Stimulated activated CD8-positive, alpha-beta memory T cell treated with anti-CD3 and anti-CD28 coated beads, Interleukin-7, amount 100 ng/mL, for 4 hours (primary cell): ENCODE results near the gene CLIP4.
"Not testable (repeated sequence)": the region's sequence is repeated elsewhere in the genome, so short reads cannot be mapped to it uniquely, and the experiment has no call there.

Source experiments
- DNase-seq, 2 donors: peaks; one replicate each; pipeline ENCODE4 v3.0.0-alpha.2; 2020; ENCODE audit warnings: low read depth in 2 of 2

CLIP4 gene, protein sequence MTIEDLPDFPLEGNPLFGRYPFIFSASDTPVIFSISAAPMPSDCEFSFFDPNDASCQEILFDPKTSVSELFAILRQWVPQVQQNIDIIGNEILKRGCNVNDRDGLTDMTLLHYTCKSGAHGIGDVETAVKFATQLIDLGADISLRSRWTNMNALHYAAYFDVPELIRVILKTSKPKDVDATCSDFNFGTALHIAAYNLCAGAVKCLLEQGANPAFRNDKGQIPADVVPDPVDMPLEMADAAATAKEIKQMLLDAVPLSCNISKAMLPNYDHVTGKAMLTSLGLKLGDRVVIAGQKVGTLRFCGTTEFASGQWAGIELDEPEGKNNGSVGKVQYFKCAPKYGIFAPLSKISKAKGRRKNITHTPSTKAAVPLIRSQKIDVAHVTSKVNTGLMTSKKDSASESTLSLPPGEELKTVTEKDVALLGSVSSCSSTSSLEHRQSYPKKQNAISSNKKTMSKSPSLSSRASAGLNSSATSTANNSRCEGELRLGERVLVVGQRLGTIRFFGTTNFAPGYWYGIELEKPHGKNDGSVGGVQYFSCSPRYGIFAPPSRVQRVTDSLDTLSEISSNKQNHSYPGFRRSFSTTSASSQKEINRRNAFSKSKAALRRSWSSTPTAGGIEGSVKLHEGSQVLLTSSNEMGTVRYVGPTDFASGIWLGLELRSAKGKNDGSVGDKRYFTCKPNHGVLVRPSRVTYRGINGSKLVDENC

DNA sequence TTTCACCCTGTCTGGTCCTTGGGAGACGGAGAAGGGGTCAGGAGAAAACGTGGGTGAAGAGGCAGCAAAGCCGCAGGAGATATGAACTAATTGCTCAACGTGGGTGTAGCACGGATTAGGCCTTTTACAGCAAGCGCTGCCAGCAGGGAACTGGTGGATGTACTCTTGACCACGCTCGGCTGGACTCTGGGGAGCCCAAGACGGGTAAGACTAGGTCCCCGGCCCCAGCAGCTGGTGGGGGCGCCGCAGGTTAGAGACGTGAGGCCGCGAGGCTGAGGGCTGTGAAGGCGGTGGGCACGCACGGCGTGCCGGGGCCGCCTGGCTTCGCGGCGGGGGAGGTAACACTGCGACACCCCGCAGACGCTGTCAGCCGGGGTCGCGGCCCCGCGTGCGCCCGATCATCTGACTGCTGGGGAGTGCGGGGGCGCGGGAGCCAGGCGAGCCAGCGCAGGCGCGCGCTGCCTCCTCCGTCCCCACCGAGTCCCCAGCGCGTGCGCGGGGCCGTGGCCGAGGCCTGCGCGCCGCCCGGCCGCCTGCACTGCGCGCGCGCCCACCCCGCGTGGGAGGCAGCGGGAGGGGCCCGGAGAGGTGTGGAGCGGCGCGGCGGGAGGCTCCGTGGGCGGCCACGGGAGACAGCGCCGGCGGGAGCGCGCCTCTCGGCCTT lies at the start of gene CLIP4:
TSS of gene CLIP4 (plus strand) at position 470 of the 664 bp plus-strand sequence. CDS start 5,974 bp downstream, outside the sequence.
- DNase-seq: peak; percentile 65 to 87

DNA sequence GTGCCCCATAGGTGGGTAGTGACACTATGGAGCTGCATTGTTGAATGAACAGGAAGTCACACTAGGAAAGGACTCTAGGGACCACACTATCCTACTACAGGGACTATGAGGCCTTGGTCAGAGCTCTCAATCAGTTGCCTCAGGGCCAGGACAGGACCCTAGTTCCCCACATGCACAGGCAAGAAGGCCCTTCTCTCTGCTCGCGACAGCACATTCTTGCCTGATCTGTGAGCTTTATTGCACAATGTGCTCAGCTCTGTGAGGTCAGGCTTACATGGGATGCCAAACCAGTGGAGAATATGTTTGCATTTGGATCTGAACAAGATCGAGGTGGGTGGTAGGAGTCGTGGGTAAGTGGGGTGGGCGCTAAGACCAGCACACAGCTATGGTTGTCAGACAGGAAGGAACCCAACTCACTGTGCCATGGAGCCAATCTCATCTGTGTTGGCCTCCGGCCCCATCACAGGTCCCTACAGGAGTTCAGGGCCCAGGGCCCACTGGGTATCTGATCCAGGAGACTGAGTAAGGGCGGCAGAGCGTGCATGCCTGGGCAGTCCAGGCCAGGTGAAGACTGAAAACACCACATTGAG lies 48.8 kb upstream of the CLIP4 start:
- DNase-seq: no peak

DNA sequence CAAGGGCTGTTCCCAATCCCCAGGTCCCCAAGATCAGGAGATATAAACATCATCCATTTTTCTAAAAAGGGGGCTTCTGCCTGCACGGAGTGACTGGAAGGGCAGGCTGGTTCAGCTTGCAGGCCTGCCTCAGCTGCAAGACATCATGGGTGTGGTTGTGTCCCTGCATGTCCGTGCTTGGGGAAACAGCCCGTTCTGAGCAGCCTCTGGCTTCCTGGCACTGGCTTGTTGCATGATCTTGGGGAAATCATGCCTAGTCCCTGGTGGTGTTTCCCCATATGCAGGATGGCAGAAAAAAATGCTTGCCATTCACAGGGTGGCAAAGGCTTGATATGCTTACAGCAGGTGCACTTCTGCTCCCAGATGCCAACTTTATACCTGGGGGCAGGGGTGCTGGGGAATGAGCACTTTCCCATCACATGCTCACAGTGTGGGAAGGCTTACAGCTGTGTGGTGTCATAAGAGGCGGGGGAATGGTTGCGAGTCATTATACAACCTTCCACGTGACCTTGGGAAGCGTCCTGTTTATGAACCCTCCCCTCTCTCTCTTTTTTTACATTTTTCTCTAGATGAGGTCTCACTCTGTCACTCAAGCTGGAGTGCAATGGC lies 48.1 kb upstream of the CLIP4 start:
- DNase-seq: no peak

DNA sequence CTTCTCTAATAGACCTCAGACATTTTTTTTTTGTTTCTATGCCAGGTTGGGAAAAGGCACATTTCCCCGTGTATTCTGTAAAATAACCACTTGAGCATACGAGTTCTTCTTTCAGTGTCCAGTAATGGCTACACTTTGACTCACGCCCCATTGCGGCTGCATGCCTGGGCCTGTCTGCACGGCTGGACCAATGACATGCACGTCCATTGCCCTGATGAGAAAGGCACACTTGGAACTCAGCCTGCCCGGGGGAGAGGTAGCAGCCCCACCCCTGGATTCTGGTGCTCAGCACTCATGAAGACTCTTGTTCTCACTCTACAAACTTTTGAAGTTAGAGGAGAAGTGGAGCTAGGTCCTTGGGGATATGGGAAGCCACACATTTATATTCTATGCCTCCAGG lies 46.7 kb upstream of the CLIP4 start:
- no peak for DNase-seq

DNA sequence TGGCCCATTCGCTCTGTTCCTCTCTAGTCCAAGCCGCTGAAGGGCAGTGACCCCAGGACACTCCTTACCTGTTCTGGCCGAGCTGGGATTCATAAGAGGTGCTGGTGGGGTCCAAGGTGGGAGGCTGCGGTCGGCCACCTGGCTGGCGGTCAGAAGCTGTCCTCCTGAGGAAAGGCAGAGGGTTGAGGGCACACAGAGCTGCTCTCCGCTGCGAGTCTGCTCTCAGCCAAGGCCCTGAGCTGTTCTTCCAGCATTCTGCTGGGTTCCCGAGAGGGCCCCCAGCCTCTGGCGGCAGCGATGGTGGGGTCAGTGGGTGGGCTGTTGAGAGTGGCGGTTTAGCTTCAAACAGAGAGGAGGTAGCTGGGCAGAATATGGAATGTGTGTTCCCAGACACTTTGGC lies 44.7 kb upstream of the CLIP4 start:
- no peak for DNase-seq

DNA sequence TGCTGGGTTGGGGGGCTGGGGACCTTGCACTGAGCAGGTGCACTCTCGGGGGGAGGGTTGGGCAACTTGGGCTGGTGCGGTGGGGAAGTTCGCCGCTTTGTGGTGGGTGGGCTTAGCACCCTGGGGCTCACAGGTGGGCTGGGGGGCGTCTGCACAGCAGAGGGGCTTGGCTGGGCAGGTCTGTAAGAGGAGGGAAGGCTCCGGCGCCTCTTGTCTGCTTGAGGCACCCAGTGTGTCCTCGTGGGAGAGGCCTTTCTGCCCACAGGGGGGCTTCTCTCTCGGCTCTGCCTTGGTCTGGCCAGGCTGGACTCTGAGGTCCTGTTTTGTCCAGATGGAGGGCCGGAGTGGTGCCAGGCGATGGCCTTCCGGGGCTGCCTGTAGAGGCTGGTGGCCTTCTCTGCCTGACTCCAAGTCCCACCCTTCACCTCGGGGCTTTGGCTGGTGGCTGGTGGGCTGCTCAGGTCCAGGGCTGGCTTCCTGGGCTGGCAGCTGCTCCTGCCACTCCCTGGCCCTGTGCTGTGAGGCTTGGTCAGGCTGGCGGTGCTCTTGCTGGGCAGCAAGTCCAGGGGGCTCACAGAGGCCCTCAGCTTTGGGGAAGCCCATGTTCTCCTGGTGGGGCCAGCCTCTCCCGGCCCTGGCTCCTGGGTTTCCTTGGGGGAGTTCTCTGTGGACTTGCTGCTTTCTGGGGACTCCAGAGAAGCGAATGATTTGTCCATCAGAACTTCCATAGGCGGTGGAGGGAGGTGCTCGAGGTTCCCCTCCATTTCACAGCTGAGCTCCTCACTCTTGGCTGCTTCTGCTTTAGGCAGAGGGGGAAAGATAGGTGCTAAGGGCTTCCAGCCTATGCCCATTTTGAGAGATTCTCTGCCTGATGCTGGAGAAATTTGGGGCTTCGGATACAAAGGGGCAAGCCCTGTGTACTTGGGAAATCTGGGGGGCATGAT lies 43.9 kb upstream of the CLIP4 start:
- no peak for DNase-seq

DNA sequence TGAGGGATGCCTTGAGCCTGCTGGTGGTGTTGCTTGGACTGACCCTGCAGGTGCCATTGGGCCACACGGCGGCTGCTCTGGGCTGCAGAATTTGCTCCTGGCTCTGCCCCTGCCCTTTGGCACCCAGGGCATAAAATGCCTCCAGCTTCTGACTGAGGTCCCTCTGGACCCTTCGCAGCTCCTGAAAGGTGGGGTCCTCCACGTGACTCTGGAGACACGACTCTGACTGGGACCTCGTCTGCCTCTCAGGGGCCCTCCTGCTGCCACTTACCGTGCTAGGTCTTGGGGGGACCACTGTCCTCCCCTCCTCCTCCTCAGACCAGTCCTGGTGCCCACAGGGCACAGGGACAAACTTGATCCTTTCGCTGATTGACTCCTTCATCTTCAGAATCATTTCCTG lies 43.0 kb upstream of the CLIP4 start:
- DNase-seq: no peak

DNA sequence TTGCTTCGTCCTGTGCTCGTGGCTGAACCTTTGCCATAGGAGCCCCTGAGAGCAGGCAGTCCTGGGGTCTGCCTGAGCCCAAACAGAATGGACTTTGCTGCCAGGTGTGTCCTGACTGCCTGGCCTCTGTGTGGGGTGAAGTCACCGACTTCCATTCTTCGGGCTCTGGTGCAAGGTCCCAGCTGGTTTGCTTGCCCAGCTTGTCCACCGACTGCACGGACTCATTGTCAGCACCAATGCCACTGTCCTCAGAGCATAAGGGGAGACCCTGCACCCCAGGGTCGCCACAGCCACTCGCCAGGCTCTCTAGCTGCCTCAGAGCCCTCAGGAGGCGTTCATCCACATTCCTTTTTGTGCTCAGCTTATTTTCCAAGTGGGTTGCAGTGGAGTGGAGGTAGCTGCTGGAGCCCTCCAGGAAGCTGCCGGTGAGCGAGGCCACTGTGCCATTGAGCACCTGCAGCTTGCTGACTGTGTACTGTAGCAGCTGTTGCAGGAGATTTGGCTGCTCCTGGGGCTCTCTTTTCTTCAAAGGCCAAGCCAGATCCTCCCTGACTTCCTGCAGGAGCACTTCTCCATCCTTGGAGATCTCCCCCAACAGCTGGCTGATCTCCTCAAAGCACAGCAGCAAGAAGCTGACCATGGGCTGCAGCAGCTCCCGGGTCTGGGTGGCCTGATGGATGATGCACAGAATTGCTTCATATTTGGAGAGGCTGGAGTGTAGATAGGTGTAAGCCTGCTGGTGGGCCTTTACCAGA lies 42.1 kb upstream of the CLIP4 start:
- no peak for DNase-seq

DNA sequence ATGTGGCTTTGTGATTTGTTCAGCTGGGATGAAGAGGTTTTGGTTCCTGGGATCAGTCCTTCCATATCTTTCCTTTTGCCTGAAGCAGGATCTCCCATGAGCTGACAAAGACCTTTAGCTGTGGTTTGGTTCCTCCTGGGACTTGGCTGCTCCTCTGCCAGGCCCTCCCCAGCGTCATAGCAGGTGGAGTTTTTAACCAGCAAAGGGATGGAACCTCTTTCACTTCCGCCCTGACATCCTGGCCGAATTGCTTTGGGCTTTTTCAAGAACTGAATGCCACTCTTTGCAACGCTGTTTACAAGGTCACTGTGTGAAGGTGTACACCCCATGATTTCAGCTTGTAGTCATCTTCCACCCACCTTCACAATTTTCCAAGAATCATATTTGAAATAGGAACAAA lies 41.3 kb upstream of the CLIP4 start:
- no peak for DNase-seq

DNA sequence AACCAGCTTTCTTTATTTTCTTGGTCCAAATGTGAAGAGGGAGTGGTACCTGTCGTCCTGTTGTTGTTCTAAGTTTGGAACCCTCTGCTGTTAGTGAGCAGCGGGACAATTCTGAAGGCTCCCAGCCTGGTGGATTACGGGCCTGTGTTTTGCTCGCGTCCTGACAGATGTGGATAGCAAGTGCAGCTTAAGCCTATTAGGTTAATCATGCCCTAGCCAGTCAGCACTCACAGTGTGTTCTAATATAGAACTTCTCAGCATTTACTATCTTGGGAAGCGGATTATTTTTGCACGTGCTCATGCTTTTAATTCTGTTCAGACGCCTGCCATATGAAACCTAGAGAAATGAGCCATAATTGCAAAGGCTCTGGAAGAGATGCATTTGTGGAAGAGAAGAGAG lies 40.8 kb upstream of the CLIP4 start, which contains the start of gene PCARE:
TSS of gene PCARE (minus strand) at position 113 of the 400 bp plus-strand sequence. CDS start 262 bp downstream, outside the sequence.
- DNase-seq: no peak

DNA sequence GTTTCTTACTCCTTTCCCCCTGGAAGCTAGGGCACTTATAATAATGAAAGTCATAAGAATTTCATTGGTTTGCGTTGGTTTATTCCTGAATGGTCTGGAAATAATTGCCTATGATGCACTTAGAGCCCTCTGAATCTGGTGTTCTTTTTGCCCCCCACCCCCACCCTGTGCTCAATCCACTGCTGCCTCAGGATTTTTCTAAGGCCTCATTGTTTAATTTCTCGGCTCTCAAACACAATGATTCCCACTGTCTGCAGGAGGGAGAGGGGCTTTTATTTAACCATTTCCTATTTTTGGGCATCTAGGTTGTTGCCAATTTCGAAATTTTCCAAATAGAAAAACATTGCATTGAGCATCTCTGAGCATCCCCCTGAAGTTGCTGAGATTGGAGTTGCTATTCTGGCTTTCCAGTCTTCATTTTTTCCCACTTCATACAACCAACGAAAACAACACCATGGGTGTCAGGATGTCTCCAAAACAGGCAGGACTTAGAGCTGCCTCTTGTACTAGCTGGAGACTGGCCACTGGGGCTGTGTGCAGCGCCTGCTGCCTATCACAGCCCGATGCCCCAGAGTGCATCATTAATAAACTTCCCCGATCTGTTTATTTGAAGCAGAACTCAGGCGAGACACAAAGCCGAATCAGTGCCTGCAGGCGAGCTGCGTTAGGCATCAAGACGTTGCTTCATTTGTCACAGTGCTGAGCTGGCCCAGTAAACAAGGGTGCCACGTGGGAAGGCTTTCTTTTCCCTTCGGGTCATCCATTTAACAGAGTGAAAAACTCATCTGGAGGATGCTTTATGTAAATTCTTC lies 39.1 kb upstream of the CLIP4 start:
- DNase-seq: no peak

DNA sequence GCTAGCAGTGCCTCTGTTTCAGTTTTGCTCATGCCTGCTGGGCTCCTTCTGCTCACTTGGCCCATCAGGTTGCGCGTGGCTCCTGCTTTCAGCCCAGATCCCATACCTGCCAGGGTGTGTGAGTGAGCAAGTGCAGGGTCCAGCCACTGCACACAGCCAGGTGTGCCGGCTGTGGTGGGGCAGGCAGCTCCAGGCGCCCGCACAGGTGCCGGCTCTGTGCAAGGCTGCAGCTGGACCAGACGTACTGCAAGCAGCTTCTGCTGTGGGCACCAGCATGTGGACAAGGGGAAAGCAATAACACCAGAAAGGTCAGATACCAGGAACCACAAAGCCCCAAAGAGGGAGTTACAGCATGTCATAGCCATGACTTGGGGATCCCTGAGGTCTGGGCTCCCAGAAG lies 35.3 kb upstream of the CLIP4 start:
- no peak for DNase-seq

DNA sequence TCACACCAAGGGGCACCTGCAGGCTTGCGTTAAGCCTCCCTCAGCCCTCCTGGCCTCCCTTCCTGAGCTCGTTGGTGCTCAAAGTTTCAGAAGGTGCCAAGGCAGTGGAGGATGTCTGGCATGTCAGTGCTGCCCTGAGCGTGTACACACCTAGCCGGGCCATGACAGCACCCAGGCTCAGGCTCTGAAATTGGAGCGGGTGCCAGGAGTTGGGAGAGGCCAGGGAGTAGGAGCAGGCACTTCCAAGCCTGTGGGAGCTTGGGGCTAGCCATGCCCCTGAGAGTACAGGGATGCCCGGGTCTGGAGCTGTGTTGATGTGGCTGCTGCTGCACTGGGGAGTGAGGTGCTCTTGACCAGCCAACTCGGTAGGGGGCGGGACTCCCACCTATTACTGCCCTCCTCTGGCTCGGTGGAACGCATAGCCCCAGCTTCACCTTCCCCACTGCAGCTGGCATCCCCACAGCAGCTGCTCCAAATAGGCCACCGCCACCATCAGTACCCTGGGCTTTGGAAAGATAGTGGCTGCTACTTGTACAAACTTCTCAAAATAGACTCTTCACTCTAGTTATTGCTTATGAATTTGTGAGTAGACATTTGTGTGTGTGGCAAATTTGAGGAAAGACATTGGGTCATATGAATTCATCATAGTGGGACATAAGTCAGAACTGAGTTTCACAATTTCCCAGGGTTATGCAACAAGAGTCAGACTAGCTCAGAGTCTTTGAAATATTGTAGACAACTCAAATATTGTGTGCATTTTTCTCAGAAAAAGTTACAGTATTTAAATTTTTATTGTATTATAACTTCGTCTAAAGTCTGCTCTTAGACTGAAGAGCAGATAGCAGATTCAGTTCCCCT lies 34.1 kb upstream of the CLIP4 start:
- no peak for DNase-seq

DNA sequence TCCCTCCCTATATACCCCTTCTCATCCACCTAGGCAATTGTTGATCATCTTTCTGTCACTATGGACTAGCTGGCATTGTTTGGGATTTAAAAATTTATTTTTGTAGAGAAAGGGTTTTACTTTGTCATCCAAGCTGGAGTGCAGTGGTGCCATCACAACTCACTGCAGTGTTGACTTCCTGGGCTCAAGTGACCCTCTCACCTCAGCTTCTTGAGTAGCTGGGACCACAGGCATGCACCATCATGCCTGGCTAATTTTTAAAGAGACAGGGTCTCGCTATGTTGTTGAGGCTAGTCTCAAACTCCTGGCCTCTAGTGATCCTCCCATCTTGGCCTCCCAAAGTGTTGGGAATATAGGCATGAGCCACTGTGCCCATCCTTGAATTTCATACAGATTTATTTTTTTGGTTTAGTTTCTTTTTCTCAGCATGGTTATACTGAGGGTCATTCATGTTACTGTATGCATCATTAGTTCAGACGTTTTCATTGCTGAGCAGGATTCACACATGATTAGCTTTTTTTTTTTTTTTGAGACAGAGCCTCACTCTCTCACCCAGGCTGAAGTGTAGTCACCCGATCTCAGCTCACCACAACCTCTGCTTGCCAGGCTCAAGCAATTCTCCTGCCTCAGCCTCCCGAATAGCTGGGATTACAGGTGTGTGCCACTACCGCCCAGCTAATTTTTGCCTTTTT lies 32.3 kb upstream of the CLIP4 start:
- DNase-seq: no peak

DNA sequence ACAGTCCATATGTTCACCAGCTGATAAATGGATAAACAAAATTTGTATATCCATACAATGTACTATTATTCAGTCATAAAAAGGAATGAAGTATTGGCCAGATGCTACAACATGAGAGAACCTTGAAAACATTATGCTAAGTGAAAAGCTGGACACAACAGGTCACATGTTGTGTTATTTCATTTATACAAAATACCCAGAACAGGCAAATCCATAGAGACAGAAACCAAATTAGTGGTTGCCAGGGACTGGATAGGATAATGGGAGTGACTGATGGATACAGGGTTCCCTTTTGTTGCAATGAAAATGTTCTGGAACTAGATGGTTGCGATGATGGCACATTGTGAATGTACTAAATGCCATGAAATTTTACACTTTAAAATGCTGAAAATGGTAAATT lies 30.7 kb upstream of the CLIP4 start:
- no peak for DNase-seq

DNA sequence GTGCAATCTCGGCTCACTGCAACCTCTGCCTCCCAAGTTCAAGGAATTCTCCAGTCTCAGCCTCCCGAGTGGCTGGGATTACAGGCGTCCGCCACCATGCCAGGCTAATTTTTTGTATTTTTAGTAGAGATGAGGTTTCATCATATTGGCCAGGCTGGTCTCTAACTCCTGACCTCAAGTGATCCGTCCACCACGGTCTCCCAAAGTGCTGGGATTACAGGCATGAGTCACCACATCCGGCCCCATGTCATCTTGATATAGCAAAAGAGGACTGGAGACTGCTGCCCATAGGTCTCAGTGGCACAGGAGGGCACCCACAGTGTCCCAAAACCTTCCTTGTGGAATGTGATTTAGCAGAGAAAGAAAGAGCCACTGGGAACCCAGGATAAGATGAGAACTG lies 24.9 kb upstream of the CLIP4 start:
- not testable (repeated sequence) for DNase-seq

DNA sequence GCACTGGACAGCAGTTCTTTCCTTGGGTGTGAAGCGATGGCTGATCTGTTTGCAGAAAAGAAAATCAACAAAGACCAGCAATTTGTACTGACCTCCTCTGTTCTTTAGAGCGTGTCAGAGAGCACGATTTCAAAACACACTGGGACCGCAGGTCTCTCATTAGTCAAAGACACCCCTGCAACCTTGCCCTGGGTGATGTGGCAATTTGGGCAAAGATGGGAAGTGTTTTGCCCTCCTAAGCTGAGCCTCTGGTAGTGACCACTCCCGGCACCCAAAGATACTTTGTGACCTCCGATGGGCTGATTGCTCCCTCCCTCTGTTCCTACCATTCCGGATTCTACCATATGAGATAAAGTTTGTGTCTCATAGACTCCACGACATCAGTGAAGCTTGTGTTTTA lies 18.2 kb upstream of the CLIP4 start:
- DNase-seq: no peak
